T-helper 2 cell (primary cell): Measurements from ENCODE around the gene HSPA1A.

Experiments
- DNase-seq, 5 experiments: peaks; one replicate each; pipeline versions ENCODE4 v3.0.0 to v3.0.0-alpha.2; 2012 to 2022

The HSPA1A gene

GRCh38 chr6:31865205-31866118, 50.1 kb downstream of the HSPA1A start:
- DNase-seq = no peak
